IMR-90 (cell line): ENCODE data around the gene ARID5A. TPM values are rescaled to one million over a fixed set of nuclear protein-coding genes. Genes with fewer than 3 reads are reported as not detected.

Experiments
- ATAC-seq: fragments of 200-7000 bp; cut with Tn5 transposase; 2 replicates; pipeline ENCODE4 v1.9.1; 2020; ENCODE audit warnings: low read depth, mild to moderate bottlenecking, moderate library complexity
- BruUV-seq: library from RNA; stranded (reverse); fragments of 400-500 nt; replicated peaks from 2 replicates; lab custom pipeline; 2021; lab: Mats Ljungman, UMichigan
- CTCF ChIA-PET: fragments of 300-600 bp; formaldehyde crosslinking; extraction: SDS; loops from one replicate; lab custom pipeline; 2021; ENCODE audit warnings: antibody characterized with exemption; lab: Yijun Ruan, JAX
- POLR2A ChIA-PET: fragments of 300-600 bp; sonication (Branson Sonifier 250); formaldehyde crosslinking; loops from one replicate; lab custom pipeline; 2022; ENCODE audit warnings: antibody characterized with exemption; ENCODE audit not compliant: unreplicated experiment; lab: Charles Lee
- DNase-seq: peaks from one replicate; pipeline ENCODE4 v3.0.0; 2013
- H2AFZ ChIP-seq: replicated peaks from 2 replicates; pipeline ENCODE3; 2013; ENCODE audit warnings: low read length, mild to moderate bottlenecking; ENCODE audit not compliant: poor library complexity
- H2AK5ac ChIP-seq: 2 replicates; pipeline ENCODE4 v1.6.1; 2013; ENCODE audit warnings: low read depth, low read length, inconsistent platforms
- H2AK9ac ChIP-seq: replicated peaks from 2 replicates; pipeline ENCODE3; 2013; ENCODE audit warnings: mild to moderate bottlenecking, low read depth, low read length, moderate library complexity; ENCODE audit not compliant: poor library complexity
- H2BK120ac ChIP-seq: 2 replicates; pipeline ENCODE4 v1.6.1; 2013; ENCODE audit warnings: low read depth, low read length, inconsistent platforms
- H2BK15ac ChIP-seq: 3 replicates; pipeline ENCODE4 v1.6.1; 2013; ENCODE audit warnings: low read depth, low read length, inconsistent platforms
- H2BK20ac ChIP-seq: 2 replicates; pipeline ENCODE4 v1.6.1; 2013; ENCODE audit warnings: low read depth, mild to moderate bottlenecking, inconsistent platforms, low read length, moderate library complexity
- H2BK5ac ChIP-seq: 2 replicates; pipeline ENCODE4 v1.6.1; 2013; ENCODE audit warnings: mild to moderate bottlenecking, low read depth, low read length, inconsistent platforms; ENCODE audit not compliant: poor library complexity, severe bottlenecking
- H3K14ac ChIP-seq: replicated peaks from 2 replicates; pipeline ENCODE4 v1.6.1; 2013; ENCODE audit warnings: low read depth, low read length, inconsistent platforms
- H3K18ac ChIP-seq: 2 replicates; pipeline ENCODE4 v1.6.1; 2013; ENCODE audit warnings: low read depth, low read length, control low read depth
- H3K23ac ChIP-seq: 2 replicates; pipeline ENCODE4 v1.6.1; 2013; ENCODE audit warnings: low read depth, low read length, inconsistent platforms
- H3K27ac ChIP-seq: 2 replicates; pipeline ENCODE4 v1.5.1; 2013; ENCODE audit warnings: mild to moderate bottlenecking, control low read depth, low read length; ENCODE audit not compliant: insufficient read depth
- H3K27me3 ChIP-seq: 2 replicates; pipeline ENCODE4 v1.6.1; 2013; ENCODE audit warnings: low read length; ENCODE audit not compliant: control insufficient read depth, insufficient read depth
- H3K36me3 ChIP-seq: 2 replicates; pipeline ENCODE4 v1.6.1; 2013; ENCODE audit warnings: low read length, mixed read lengths; ENCODE audit not compliant: control insufficient read depth, insufficient read depth
- H3K4ac ChIP-seq: 2 replicates; pipeline ENCODE4 v1.6.1; 2013; ENCODE audit warnings: low read depth, low read length, inconsistent platforms
- H3K4me1 ChIP-seq: 2 replicates; pipeline ENCODE4 v1.6.1; 2013; ENCODE audit warnings: low read length, mixed read lengths; ENCODE audit not compliant: control insufficient read depth, insufficient read depth
- H3K4me2 ChIP-seq: 2 replicates; pipeline ENCODE4 v1.6.1; 2013; ENCODE audit warnings: low read depth, mild to moderate bottlenecking, control low read depth, low read length, moderate library complexity
- H3K4me3 ChIP-seq: 2 replicates; pipeline ENCODE4 v1.5.1; 2013; ENCODE audit warnings: low read depth, mild to moderate bottlenecking, control low read depth, low read length, moderate library complexity; ENCODE audit not compliant: insufficient read depth
- H3K56ac ChIP-seq: 2 replicates; pipeline ENCODE4 v1.6.1; 2013; ENCODE audit warnings: low read length, inconsistent platforms; ENCODE audit not compliant: insufficient read depth; ENCODE audit errors: extremely low read depth
- H3K79me1 ChIP-seq, 2 experiments: 2 replicates each; pipeline ENCODE4 v1.6.1; 2013; ENCODE audit warnings: low read length in 2 of 2, inconsistent platforms in 1 of 2, low read depth in 1 of 2
- H3K9ac ChIP-seq: 2 replicates; pipeline ENCODE4 v1.6.1; 2013; ENCODE audit warnings: low read depth, low read length, control low read depth
- H3K9me1 ChIP-seq: 2 replicates; pipeline ENCODE4 v1.6.1; 2013; ENCODE audit warnings: low read length, inconsistent platforms; ENCODE audit not compliant: insufficient read depth
- H3K9me3 ChIP-seq: 2 replicates; pipeline ENCODE4 v1.6.1; 2013; ENCODE audit warnings: low read length; ENCODE audit not compliant: control insufficient read depth, insufficient read depth
- H4K20me1 ChIP-seq: 2 replicates; pipeline ENCODE4 v1.6.1; 2013; ENCODE audit warnings: low read length, inconsistent platforms; ENCODE audit not compliant: insufficient read depth
- H4K5ac ChIP-seq: 2 replicates; pipeline ENCODE4 v1.6.1; 2013; ENCODE audit warnings: mild to moderate bottlenecking, low read depth, low read length, control low read depth
- H4K8ac ChIP-seq, 2 experiments: 2 replicates each; pipeline ENCODE4 v1.6.1; 2013; ENCODE audit warnings: low read depth in 2 of 2, low read length in 2 of 2, control low read depth in 1 of 2, inconsistent platforms in 1 of 2
- H4K91ac ChIP-seq: 2 replicates; pipeline ENCODE4 v1.6.1; 2013; ENCODE audit warnings: low read depth, low read length, inconsistent platforms; ENCODE audit not compliant: insufficient read depth
- BHLHE40 ChIP-seq: fragments of 150-350 bp; IDR thresholded peaks from 2 replicates; pipeline ENCODE4 v1.6.1; 2016; ENCODE audit warnings: mild to moderate bottlenecking, low read depth, low read length
- CEBPB ChIP-seq: IDR thresholded peaks from 2 replicates; pipeline ENCODE4 v1.6.1; 2012; ENCODE audit warnings: low read depth, low read length, improper control_type of control experiment
- CHD1 ChIP-seq: IDR thresholded peaks from 2 replicates; pipeline ENCODE4 v1.6.1; 2012; ENCODE audit warnings: low read depth, low read length, improper control_type of control experiment
- FOS ChIP-seq: fragments of 150-350 bp; IDR thresholded peaks from 2 replicates; pipeline ENCODE4 v1.6.1; 2016; ENCODE audit warnings: low read depth, low read length
- MAZ ChIP-seq: IDR thresholded peaks from 2 replicates; pipeline ENCODE4 v1.6.1; 2012; ENCODE audit warnings: low read depth, mild to moderate bottlenecking, low read length, improper control_type of control experiment, moderate library complexity, borderline replicate concordance
- MXI1 ChIP-seq: IDR thresholded peaks from 2 replicates; pipeline ENCODE4 v1.6.1; 2012; ENCODE audit warnings: low read depth, mild to moderate bottlenecking, low read length, moderate library complexity, borderline replicate concordance
- NFE2L2 ChIP-seq: fragments of 150-350 bp; IDR thresholded peaks from 2 replicates; pipeline ENCODE4 v1.6.1; 2016; ENCODE audit warnings: low read depth, mild to moderate bottlenecking, low read length
- POLR2A ChIP-seq: IDR thresholded peaks from 2 replicates; pipeline ENCODE4 v1.6.1; 2012; ENCODE audit warnings: mild to moderate bottlenecking, low read depth, low read length
- RAD21 ChIP-seq: IDR thresholded peaks from 2 replicates; pipeline ENCODE4 v1.6.1; 2012; ENCODE audit warnings: low read length, improper control_type of control experiment
- RCOR1 ChIP-seq: IDR thresholded peaks from 2 replicates; pipeline ENCODE4 v1.6.1; 2012; ENCODE audit warnings: mild to moderate bottlenecking, low read length, improper control_type of control experiment; ENCODE audit not compliant: insufficient replicate concordance
- RFX5 ChIP-seq: IDR thresholded peaks from 2 replicates; pipeline ENCODE4 v1.8.0; 2012; ENCODE audit warnings: low read depth, mild to moderate bottlenecking, low read length, moderate library complexity
- SMC3 ChIP-seq: fragments of 150-350 bp; IDR thresholded peaks from 2 replicates; pipeline ENCODE4 v1.6.1; 2016; ENCODE audit warnings: low read depth, mild to moderate bottlenecking, antibody characterized with exemption, low read length, moderate library complexity
- WGBS, 2 experiments: methylation state at CpG; one replicate each; pipeline versions ENCODE4 v1.1.5 to v1.1.7; 2013; ENCODE audit warnings: missing lambda C conversion rate in 2 of 2; ENCODE audit not compliant: insufficient read length in 1 of 2; ENCODE audit errors: extremely low coverage in 2 of 2; 5-methylcytosine and 5-hydroxymethylcytosine counted together
- dilution Hi-C: fragments of 300-500 bp; cut with HindIII; formaldehyde crosslinking; loops from one replicate; pipeline ENCODE4 v1.14.3; 2018; ENCODE audit warnings: low sequenced_read_pairs; ENCODE audit not compliant: unreplicated experiment
- in situ Hi-C: fragments of 300-500 bp; cut with MboI; formaldehyde crosslinking; loops from 3 replicates; pipeline ENCODE4 v1.14.3; 2019; ENCODE audit warnings: low sequenced_read_pairs, inconsistent platforms, mixed read lengths
- intact Hi-C: fragments of 100-400 bp; cut with micrococcal nuclease; formaldehyde crosslinking; loops from 2 replicates; pipeline ENCODE4 v1.10.0; 2022
- polyA plus RNA-seq, 3 experiments: library from polyadenylated mRNA; depleted of rRNA; stranded (reverse); fragments of >200 nt; gene quantifications; 2 replicates each; pipeline ENCODE4 v1.2.3, GENCODE V29; 2012; ENCODE audit warnings: low replicate concordance in 1 of 3
- total RNA-seq: library from RNA; depleted of rRNA; stranded (reverse); fragments of >200 nt; gene quantifications from 2 replicates; pipeline ENCODE4 v1.2.3, GENCODE V29; 2012
- TF ChIP-seq, protein P1 (sequence below): conservative IDR thresholded peaks from 2 replicates; pipeline ENCODE4 v1.5.1; 2012; ENCODE audit warnings: mild to moderate bottlenecking, low read depth, low read length, improper control_type of control experiment
- TF ChIP-seq, protein P2 (sequence below): fragments of 150-350 bp; IDR thresholded peaks from 2 replicates; pipeline ENCODE4 v1.6.1; 2017; ENCODE audit warnings: mild to moderate bottlenecking, antibody characterized with exemption, low read length, low read depth

The ARID5A gene
- total and polyA plus RNA-seq, 2 of the 4 experiments (the other 2 are of a cell fraction): 2.3 to 6.7 TPM

DNA sequence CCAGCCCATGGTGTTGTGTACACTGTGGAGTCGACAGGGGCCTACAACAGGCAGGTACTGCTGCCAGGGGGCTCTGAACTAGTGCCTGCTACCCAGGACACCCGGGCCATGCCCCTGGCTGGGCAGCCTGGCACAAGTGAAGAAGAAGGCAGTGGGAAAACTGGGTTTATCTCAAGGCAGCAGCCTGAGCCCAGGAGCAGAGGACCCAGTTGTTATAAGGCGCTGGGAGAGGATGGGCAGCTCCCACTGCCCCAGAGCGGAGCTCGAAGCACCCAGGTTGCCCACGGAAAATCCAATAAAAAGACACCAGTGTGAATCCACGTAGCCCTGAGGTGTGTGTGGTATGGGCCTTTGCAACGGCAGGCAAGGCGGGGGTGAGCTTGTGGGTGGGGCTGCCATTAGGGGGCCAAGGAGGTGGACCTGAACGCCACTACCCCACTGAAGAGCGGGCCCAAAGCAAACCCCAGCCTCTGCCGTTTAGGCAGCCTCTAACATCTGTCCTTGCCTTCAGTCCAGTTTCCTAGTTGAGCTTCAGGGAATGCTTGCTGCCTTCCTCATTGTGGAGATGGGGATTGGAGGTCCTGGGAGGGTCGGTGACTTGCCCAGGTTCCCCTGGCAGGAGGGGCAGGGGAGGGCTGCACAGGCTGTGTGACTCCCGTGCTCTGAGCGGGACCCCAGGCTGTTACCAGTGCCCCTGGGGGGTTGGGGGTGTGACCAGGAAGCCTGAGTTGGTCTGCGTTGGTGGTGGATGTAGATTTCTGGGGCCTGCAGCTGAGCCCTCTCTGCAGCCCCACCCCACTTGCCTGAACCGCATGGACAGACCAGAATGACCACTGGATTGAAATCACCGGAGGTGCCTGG, 16.0 kb downstream of the ARID5A start:
- Histone ChIP-seq H3K27ac (no peak overlapping the region), H2BK120ac (no peak overlapping the region), H4K8ac (no peak overlapping the region), H3K9me1 (peaks cover 3% of the 10 kb centered on the region; the same call in 1 of the 2 replicates), H4K20me1 (0 out of 2 replicates have a peak, but pooled peaks cover 3% of the 10 kb centered on the region), H3K9ac (no peak overlapping the region), H3K56ac (no peak overlapping the region), H4K5ac (no peak overlapping the region), H2BK5ac (no peak overlapping the region), H2AK9ac (no peak overlapping the region), H3K4me2 (no peak overlapping the region), H3K4me3 (no peak overlapping the region), H3K18ac (no peak overlapping the region), H2AFZ (no peak overlapping the region), H3K4ac (no peak overlapping the region), H2BK20ac (no peak overlapping the region), H3K23ac (no peak overlapping the region), H2AK5ac (no peak overlapping the region), H3K79me1 (0 out of 4 replicates have a peak, but pooled peaks cover 0 to 2% of the 10 kb centered on the region in 2 experiments), H3K9me3 (peaks cover 5% of the 10 kb centered on the region; the same call in 1 of the 2 replicates), H4K91ac (no peak overlapping the region), H2BK15ac (no peak overlapping the region), H3K4me1 (peaks cover 3% of the 10 kb centered on the region; the same call in 1 of the 2 replicates), H3K14ac (no peak overlapping the region), H3K27me3 (no peaks in the 10 kb centered on the region), H3K36me3 (peaks cover 25% of the 10 kb centered on the region)
- WGBS, 2 experiments: 97% methylated on average over 5 of the region's 18 CpGs; no CpG with 5 or more reads in 1 of the 2 experiments
- ChIA-PET CTCF (no interaction called here), POLR2A (no interaction called here)
- dilution Hi-C loops: no loop called here
- DNase-seq (no peak), ATAC-seq (no peak)
- in situ Hi-C loops: no loop called here
- intact Hi-C loops: no loop called here
- no TSS peak for BruUV-seq
- TF ChIP-seq CEBPB: no peak
- TF ChIP-seq MXI1: no peak
- no peak for TF ChIP-seq FOS
- no peak for TF ChIP-seq SMC3
- TF ChIP-seq CHD1: no peak
- TF ChIP-seq NFE2L2: no peak
- TF ChIP-seq RCOR1: no peak
- TF ChIP-seq, protein P1, sequence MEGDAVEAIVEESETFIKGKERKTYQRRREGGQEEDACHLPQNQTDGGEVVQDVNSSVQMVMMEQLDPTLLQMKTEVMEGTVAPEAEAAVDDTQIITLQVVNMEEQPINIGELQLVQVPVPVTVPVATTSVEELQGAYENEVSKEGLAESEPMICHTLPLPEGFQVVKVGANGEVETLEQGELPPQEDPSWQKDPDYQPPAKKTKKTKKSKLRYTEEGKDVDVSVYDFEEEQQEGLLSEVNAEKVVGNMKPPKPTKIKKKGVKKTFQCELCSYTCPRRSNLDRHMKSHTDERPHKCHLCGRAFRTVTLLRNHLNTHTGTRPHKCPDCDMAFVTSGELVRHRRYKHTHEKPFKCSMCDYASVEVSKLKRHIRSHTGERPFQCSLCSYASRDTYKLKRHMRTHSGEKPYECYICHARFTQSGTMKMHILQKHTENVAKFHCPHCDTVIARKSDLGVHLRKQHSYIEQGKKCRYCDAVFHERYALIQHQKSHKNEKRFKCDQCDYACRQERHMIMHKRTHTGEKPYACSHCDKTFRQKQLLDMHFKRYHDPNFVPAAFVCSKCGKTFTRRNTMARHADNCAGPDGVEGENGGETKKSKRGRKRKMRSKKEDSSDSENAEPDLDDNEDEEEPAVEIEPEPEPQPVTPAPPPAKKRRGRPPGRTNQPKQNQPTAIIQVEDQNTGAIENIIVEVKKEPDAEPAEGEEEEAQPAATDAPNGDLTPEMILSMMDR: no peak
- no peak for TF ChIP-seq RAD21
- no peak for TF ChIP-seq RFX5
- no peak for TF ChIP-seq MAZ
- TF ChIP-seq BHLHE40: no peak
- TF ChIP-seq, protein P2, sequence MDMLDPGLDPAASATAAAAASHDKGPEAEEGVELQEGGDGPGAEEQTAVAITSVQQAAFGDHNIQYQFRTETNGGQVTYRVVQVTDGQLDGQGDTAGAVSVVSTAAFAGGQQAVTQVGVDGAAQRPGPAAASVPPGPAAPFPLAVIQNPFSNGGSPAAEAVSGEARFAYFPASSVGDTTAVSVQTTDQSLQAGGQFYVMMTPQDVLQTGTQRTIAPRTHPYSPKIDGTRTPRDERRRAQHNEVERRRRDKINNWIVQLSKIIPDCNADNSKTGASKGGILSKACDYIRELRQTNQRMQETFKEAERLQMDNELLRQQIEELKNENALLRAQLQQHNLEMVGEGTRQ: no peak
- TF ChIP-seq POLR2A: no peak
